ENCODE data around the gene YJEFN3. TPM values are rescaled to one million over a fixed set of nuclear protein-coding genes. Genes with fewer than 3 reads are reported as not detected.

The YJEFN3 gene
- total RNA-seq, 1 donor from 2014 or later, result 2.1 TPM

- DNase-seq (ENCODE audit: low read depth), result no peak
- no peak overlapping the region for H3K4me3 ChIP-seq (ENCODE audit: low read depth, low read length)
Observed at GRCh38 chr19:19508217-19508616, 20.5 kb upstream of the YJEFN3 start.

GRCh38 chr19:19510432-19510831 is 18.3 kb upstream of the YJEFN3 start:
- Histone ChIP-seq H3K36me3 (ENCODE audit: control insufficient read depth, insufficient read depth, low read length) (no peaks in the 10 kb centered on the region), H3K27me3 (ENCODE audit: control insufficient read depth, insufficient read depth, low read length) (no peaks in the 10 kb centered on the region), H3K4me3 (ENCODE audit: low read depth, low read length) (no peak overlapping the region)
- TF ChIP-seq CTCF (IDR thresholded peaks at IDR 0.05; ENCODE audit: insufficient read depth, low read length, poor library complexity, severe bottlenecking), result no peak
- DNase-seq (ENCODE audit: low read depth), result no peak

More at GRCh38 chr19:19508217-19508616, 20.5 kb upstream of the YJEFN3 start:
- TF ChIP-seq CTCF (IDR thresholded peaks at IDR 0.05; ENCODE audit: insufficient read depth, low read length, poor library complexity, severe bottlenecking), result no peak
- Histone ChIP-seq H3K27me3 (ENCODE audit: control insufficient read depth, insufficient read depth, low read length) (no peaks in the 10 kb centered on the region), H3K36me3 (ENCODE audit: control insufficient read depth, insufficient read depth, low read length) (no peaks in the 10 kb centered on the region)

- Histone ChIP-seq H3K27me3 (ENCODE audit: control insufficient read depth, insufficient read depth, low read length) (no peaks in the 10 kb centered on the region), H3K36me3 (ENCODE audit: control insufficient read depth, insufficient read depth, low read length) (no peaks in the 10 kb centered on the region), H3K4me3 (ENCODE audit: low read depth, low read length) (no peak overlapping the region)
- DNase-seq (ENCODE audit: low read depth), result no peak
- no peak for TF ChIP-seq CTCF (IDR thresholded peaks at IDR 0.05; ENCODE audit: insufficient read depth, low read length, poor library complexity, severe bottlenecking)
Observed at GRCh38 chr19:19513682-19514081, 15.0 kb upstream of the YJEFN3 start.

- no peaks in the 10 kb centered on the region for H3K27me3 ChIP-seq (ENCODE audit: control insufficient read depth, insufficient read depth, low read length)
- H3K36me3 ChIP-seq (ENCODE audit: control insufficient read depth, insufficient read depth, low read length), result no peaks in the 10 kb centered on the region
- no peak for TF ChIP-seq CTCF (IDR thresholded peaks at IDR 0.05; ENCODE audit: insufficient read depth, low read length, poor library complexity, severe bottlenecking)
- H3K4me3 ChIP-seq (ENCODE audit: low read depth, low read length), result no peak overlapping the region
- DNase-seq (ENCODE audit: low read depth), result no peak
Observed at GRCh38 chr19:19514215-19514657, 14.5 kb upstream of the YJEFN3 start.

GRCh38 chr19:19514881-19515641 is 13.7 kb upstream of the YJEFN3 start, which contains the start of gene TSSK6:
Gene TSSK6 (minus strand): TSS chr19:19515548. CDS start chr19:19515427, 121 bp downstream.
- no peaks in the 10 kb centered on the region for H3K27me3 ChIP-seq (ENCODE audit: control insufficient read depth, insufficient read depth, low read length)
- no peaks in the 10 kb centered on the region for H3K36me3 ChIP-seq (ENCODE audit: control insufficient read depth, insufficient read depth, low read length)
- H3K4me3 ChIP-seq (ENCODE audit: low read depth, low read length), result peak within 1 kb of the TSS; percentile 82
- DNase-seq (ENCODE audit: low read depth), result no peak
- TF ChIP-seq CTCF (IDR thresholded peaks at IDR 0.05; ENCODE audit: insufficient read depth, low read length, poor library complexity, severe bottlenecking), result no peak

Data from kidney epithelial cell (primary cell).